Measurements from ENCODE around the gene TRIM62. TPM values are rescaled to one million over a fixed set of nuclear protein-coding genes. Genes with fewer than 3 reads are reported as not detected.
A peak's percentile ranks its signal among the peaks of the same experiment; 100 is the strongest.

TRIM62 gene
- total RNA-seq, 1 donor from 2014 or later = 8.8 TPM

DNA sequence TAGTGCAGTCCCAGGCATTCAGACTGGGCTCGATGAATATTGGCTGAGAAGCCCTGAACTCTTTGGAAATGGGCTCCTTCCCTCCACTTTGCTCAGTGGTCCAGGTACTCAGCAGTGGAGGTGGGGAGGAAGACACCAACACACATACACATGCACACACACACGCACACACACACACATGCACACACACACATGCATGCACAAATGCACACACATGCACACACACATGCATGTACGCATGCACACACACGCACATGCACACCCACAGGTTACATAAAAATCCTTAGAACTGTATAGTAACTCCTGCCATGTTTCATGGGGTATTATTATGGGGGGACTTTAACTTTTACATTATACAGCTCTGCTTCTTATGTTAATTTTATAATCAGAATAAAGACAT, 5.0 kb downstream of the TRIM62 start:
- Histone ChIP-seq H3K27ac (no peak overlapping the region), H3K4me3 (no peak overlapping the region), H3K27me3 (no peaks in the 10 kb centered on the region), H3K4me1 (peaks cover 11% of the 10 kb centered on the region), H3K36me3 (no peaks in the 10 kb centered on the region), H3K9me3 (no peaks in the 10 kb centered on the region)
- TF ChIP-seq, protein P1, sequence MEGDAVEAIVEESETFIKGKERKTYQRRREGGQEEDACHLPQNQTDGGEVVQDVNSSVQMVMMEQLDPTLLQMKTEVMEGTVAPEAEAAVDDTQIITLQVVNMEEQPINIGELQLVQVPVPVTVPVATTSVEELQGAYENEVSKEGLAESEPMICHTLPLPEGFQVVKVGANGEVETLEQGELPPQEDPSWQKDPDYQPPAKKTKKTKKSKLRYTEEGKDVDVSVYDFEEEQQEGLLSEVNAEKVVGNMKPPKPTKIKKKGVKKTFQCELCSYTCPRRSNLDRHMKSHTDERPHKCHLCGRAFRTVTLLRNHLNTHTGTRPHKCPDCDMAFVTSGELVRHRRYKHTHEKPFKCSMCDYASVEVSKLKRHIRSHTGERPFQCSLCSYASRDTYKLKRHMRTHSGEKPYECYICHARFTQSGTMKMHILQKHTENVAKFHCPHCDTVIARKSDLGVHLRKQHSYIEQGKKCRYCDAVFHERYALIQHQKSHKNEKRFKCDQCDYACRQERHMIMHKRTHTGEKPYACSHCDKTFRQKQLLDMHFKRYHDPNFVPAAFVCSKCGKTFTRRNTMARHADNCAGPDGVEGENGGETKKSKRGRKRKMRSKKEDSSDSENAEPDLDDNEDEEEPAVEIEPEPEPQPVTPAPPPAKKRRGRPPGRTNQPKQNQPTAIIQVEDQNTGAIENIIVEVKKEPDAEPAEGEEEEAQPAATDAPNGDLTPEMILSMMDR (IDR thresholded peaks at IDR 0.05) = no peak
- TF ChIP-seq POLR2AphosphoS5 (IDR thresholded peaks at IDR 0.05; ENCODE audit: insufficient read depth in 1 of 2, low read depth in 1 of 2) (no peak), POLR2A (IDR thresholded peaks at IDR 0.05) (no peak)
- DNase-seq (ENCODE audit: extremely low spot score in 2 of 2) = peak in 1 of 2 donors; percentile 11
- intact Hi-C loops (cut with DNase I) = no loop called here

DNA sequence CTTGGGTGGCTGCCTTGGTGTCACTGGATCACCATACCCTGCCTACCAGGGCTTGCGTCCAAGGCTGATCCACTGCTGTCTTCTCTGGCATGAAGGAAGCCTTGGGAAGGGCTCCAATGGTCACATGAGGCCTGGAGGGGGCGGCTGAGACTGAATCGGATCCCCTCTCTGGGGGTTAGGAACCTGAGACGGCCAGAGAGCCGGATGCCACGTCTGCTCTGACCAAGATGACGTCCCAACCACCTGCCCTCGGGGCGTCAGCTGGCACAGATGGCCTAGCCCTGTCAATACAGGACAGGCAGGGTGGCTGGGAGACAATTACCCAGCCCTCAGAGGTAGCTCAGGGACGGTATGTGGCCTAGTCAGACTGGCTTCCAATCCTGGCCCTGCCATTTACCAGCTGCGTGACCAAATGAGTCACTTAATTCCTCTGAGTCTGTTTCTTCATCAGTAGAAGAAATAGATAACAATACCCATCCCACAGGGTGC, 5.4 kb downstream of the TRIM62 start:
- Histone ChIP-seq H3K36me3 (no peaks in the 10 kb centered on the region), H3K9me3 (no peaks in the 10 kb centered on the region), H3K27me3 (no peaks in the 10 kb centered on the region), H3K27ac (no peak overlapping the region), H3K4me3 (no peak overlapping the region), H3K4me1 (peaks cover 11% of the 10 kb centered on the region)
- DNase-seq (ENCODE audit: extremely low spot score in 2 of 2) = no peak
- intact Hi-C loops (cut with DNase I) = no loop called here
- TF ChIP-seq, protein P1 (IDR thresholded peaks at IDR 0.05) = no peak
- TF ChIP-seq POLR2A (IDR thresholded peaks at IDR 0.05) (no peak), POLR2AphosphoS5 (IDR thresholded peaks at IDR 0.05; ENCODE audit: insufficient read depth in 1 of 2, low read depth in 1 of 2) (peak in 1 of 2 donors; percentile 18)

DNA sequence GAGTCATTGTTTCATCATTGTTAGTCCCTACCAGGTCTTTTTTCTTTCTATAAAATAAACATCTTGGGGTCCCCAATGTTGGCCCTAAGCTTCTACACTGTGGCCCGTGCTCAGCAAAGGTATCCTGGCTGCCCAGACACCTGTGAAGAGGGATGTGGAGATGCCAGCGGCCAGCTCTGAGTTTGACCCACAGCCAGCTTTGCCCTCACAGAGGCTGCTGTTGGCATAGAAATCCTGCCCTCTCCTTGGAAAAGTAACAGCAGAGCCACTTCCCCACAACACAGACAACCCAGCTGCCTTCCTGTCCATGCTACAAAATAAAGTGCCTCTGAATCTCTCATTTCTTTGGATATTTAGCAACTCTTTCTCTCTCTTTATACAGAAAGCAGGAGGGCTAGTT, 6.0 kb downstream of the TRIM62 start:
- DNase-seq (ENCODE audit: extremely low spot score in 2 of 2) = no peak
- H3K36me3 ChIP-seq = no peaks in the 10 kb centered on the region
- H3K27ac ChIP-seq = no peak overlapping the region

DNA sequence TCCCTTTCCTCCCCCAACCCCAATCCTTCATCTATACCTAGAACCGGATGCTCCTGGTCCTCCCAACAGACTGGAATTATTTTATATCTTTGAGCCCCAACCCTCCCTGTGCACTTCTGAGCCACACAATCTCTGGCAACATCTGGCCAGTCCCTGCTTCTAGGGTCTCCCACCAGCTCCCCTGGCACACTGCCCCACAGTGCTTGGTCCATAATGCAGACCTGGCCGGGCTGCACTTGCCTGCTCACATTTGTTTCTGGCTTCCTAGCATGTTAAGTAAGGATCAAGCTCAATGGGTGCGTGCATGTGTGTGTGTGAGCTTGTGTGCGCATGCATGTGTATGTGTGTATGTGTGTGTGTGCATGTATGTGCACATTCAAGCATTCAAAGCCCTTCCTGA, 8.8 kb downstream of the TRIM62 start:
- DNase-seq (ENCODE audit: extremely low spot score in 2 of 2) = no peak
- intact Hi-C loops (cut with DNase I) = no loop called here
- no peaks in the 10 kb centered on the region for H3K9me3 ChIP-seq
- no peak for TF ChIP-seq POLR2AphosphoS5 (IDR thresholded peaks at IDR 0.05; ENCODE audit: insufficient read depth in 1 of 2, low read depth in 1 of 2)
- TF ChIP-seq, protein P1 (IDR thresholded peaks at IDR 0.05) = no peak
- TF ChIP-seq POLR2A (IDR thresholded peaks at IDR 0.05) = no peak
- no peak overlapping the region for H3K4me3 ChIP-seq
- peaks cover 0 to 3% of the 10 kb centered on the region in 2 donors for H3K36me3 ChIP-seq
- H3K4me1 ChIP-seq = no peaks in the 10 kb centered on the region
- H3K27ac ChIP-seq = no peak overlapping the region
- H3K27me3 ChIP-seq = no peaks in the 10 kb centered on the region

More for the DNA sequence above, 6.0 kb downstream of the TRIM62 start:
- H3K4me3 ChIP-seq = no peak overlapping the region
- TF ChIP-seq POLR2AphosphoS5 (IDR thresholded peaks at IDR 0.05; ENCODE audit: insufficient read depth in 1 of 2, low read depth in 1 of 2) (no peak), POLR2A (IDR thresholded peaks at IDR 0.05) (no peak)
- TF ChIP-seq, protein P1 (IDR thresholded peaks at IDR 0.05) = no peak
- no peaks in the 10 kb centered on the region for H3K27me3 ChIP-seq
- intact Hi-C loops (cut with DNase I) = no loop called here
- H3K4me1 ChIP-seq = peaks cover 6% of the 10 kb centered on the region
- no peaks in the 10 kb centered on the region for H3K9me3 ChIP-seq

DNA sequence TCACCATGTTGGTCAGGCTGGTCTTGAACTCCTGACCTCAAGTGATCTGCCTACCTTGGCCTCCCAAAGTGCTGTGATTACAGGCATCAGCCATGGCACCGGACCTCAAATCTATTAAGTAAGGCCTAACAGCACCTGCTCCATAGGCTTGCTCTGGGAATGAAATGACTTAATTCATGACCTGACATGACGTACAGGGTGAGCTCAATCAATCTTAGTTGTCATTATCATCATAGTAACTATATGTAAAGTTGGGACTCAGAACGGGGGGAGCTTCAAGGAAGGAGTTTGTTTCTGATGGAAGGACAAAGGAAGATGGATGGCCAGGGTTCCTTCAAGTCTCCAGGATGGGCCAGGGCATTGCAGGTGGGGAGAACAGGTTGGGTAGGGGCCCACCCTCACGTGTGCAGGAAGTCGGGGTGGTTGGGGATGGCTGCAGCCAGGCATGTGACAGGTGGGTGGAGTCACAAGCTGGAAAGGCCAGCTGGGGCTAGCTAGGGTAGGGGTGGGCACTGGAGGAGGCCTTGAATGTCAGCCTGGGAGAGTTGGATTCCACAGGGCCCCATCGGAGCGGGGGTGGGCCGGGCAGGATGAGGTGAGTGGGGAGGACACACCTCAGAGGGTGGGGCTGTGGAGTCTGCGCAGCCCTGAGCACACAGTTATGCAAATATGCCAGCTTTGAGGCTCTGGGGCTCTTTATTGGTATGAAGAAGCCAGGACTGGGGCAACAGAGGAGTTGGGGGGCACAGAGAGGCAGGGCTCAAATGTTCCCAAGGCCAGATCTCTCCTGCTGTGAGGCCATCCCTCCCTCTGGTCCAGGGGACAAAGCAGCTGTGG, 9.6 kb downstream of the TRIM62 start:
- no peak overlapping the region for H3K27ac ChIP-seq
- H3K4me3 ChIP-seq = no peak overlapping the region
- TF ChIP-seq, protein P1 (IDR thresholded peaks at IDR 0.05) = no peak
- TF ChIP-seq POLR2AphosphoS5 (IDR thresholded peaks at IDR 0.05; ENCODE audit: insufficient read depth in 1 of 2, low read depth in 1 of 2) (no peak), POLR2A (IDR thresholded peaks at IDR 0.05) (no peak)

More for the DNA sequence above, 9.6 kb downstream of the TRIM62 start:
- DNase-seq (ENCODE audit: extremely low spot score in 2 of 2) = no peak
- Histone ChIP-seq H3K9me3 (no peaks in the 10 kb centered on the region), H3K27me3 (no peaks in the 10 kb centered on the region), H3K36me3 (peaks cover 0 to 5% of the 10 kb centered on the region in 2 donors), H3K4me1 (no peaks in the 10 kb centered on the region)
- intact Hi-C loops (cut with DNase I) = no loop called here

Measured in vagina (tissue), 2 donors.